D341Med (cell line): ENCODE results near the gene CENPA.
"Not testable (repeated sequence)": the region's sequence is repeated elsewhere in the genome, so short reads cannot be mapped to it uniquely, and the experiment has no call there.

ENCODE experiments used
- DNase-seq: peaks from one replicate; pipeline ENCODE4 v3.0.0; 2012; ENCODE audit warnings: low spot score

The CENPA gene

GRCh38 chr2:26792720-26793119 is 6.9 kb downstream of the CENPA start:
- DNase-seq = no peak

DNA sequence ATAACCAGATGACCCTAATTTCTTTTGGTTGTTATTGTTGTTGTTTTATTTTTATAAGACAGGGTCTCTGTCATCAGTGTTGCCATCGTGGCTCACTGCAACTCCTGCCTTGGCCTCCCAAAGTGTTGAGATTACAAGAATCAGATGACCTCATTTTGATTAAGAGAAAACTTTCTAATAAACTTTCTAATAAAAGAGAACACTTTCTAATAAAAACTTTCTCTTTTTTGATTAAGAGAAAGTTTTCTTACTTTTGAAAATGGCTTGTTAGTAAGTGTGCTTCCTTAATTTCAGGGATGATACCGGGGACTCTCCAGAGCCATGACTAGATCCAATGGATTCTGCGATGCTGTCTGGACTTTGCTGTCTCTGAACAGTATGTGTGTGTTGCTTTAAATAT is 7.7 kb downstream of the CENPA start:
- no peak for DNase-seq

DNA sequence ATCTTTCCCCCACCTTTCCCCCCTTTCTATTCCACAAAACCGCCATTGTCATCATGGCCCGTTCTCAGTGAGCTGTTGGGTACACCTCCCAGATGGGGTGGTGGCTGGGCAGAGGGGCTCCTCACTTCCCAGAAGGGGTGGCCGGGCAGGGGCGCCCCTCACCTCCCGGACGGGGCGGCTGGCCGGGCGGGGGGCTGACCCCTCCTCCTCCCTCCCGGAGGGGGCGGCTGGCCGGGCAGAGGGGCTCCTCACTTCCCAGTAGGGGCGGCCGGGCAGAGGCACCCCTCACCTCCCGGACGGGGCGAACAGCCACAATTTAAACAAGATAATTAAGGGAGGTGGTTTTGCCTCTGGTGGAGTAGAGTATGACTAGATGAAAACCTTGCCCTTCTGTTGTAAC is 9.3 kb downstream of the CENPA start:
- not testable (repeated sequence) for DNase-seq

DNA sequence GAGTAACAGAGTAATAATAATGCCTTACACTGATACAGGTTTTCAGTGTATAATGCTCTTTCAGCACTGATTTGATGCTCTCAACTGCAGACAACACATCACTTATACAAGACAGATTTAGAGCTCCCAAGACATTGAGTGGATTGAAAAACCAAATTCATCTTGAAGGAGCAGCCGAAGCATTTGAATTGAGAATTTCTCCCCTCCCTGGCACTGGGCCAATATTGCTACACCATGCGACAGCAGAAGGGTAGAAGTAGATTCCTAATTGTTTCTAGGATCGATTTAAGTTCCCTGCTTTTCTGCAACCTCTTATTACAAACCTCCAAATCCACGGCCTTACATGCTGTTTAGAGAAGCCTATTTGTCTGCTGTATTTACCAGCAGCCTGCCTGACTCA is 15.5 kb downstream of the CENPA start:
- no peak for DNase-seq

DNA sequence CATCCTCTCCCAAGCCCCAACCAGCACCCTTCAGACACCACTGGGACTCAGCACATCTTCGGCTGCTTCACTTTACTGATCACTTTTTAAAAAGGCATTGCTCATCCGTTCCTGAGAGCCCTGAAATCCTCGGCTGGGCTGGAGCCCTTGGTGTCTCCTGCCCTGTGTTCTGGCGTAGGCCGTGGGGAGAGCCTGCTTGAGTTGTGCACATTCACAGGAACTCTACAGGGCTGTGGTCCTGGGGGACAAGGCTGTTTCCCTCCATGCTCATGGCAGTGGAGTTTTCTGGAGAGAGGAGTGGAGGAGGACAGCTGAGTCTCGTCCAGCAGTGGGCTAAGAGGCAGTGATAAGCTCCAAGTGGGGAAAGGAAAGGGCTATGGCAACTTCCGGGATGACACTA is 15.9 kb downstream of the CENPA start:
- DNase-seq = no peak

- no peak for DNase-seq
Observed at GRCh38 chr2:26805241-26805676, 19.4 kb downstream of the CENPA start.

GRCh38 chr2:26807788-26808460 is 22.1 kb downstream of the CENPA start:
- no peak for DNase-seq

DNA sequence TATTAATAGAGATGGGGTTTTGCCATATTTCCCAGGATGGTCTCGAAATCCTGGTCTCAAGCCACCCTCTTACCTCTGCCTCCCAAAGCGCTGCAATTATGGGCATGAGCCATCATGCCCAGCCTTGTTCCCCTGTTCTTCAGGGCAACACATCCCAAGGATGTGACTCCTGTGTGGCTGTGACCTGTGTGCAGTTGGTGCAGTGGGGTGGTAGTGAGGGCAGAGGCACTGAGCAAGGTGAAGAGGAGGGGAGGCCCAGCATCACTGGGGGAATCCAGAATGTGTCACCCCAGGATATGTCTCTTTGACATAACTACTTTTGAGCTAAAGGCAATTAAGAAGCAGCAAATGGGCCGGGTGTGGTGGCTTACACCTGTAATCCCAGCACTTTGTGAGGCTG is 23.4 kb downstream of the CENPA start:
- DNase-seq = no peak

DNA sequence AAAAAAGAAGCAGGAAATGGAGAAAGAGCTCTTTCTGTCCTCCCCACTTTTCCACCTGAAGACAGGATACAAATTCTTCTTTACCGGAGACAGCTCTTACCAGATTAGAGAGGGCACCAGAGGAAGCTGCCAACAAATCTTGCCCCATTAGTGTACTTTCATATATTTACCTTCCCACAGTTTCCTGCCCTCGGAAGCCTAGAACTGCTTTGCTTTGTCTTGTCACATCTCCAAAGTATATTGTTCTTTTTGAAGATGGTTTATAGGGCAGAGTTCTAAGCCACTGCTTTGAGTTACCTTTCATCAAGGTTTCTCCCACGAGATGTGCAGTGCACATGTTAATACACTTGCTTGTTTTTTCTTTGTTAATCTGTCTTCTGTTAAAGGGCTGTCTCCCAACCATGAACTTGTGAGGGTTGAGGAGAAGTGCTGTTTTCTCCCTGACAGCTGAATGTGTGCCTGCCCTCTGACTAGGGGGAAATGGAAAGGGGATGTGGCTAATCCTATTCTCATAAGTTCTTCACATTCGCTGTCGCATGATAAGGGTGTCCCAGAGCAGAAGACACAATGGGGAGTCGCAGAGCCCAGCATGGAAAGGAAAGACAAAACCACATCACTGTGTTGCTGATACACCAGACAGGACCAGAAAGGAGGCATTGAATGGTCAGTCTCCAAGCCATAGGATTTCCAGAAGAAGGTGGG is 24.2 kb downstream of the CENPA start:
- no peak for DNase-seq

DNA sequence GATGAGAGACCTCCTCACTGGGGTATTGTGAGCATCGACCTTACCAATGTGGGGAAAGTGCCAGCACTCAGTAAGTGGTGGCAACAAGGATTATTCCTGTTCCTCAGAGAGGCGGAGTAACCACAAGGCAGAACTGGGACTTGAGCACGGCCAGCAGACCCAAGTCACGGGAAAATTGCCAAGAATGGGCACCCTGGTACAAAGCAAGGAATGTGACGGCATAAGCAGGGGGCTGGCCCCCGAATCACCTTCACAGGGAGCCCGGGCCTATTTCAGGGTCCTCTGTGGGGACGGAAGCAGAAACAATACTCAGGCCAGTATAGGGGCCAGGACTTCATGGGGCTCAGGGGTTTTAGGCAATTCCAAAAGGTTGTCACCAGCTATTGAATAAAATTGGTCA is 25.4 kb downstream of the CENPA start:
- no peak for DNase-seq

- no peak for DNase-seq
Observed at GRCh38 chr2:26811791-26812694, 26.2 kb downstream of the CENPA start.

- DNase-seq = no peak
Observed at GRCh38 chr2:26812731-26813130, 26.9 kb downstream of the CENPA start.

- not testable (repeated sequence) for DNase-seq
Observed at GRCh38 chr2:26814072-26814765, 28.4 kb downstream of the CENPA start.

DNA sequence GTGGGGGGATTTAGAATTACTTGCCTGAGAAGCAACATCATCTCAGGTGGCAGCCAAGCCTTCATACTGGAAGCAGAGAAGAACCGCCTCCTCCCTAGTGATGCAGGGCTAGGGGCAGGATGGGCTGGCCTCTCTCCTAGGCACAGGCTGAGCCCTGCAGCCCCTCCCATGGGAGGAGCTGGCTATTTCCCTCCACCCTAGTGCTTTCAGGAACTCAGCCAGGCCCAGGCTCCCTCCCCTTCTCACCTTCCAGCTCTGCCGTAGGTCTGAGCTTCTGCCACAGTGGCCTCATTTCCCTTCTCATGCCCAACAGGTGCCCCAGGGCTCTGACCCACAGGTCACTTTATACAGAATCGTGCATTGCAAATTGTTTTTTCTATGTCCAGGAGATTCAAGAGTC is 31.0 kb downstream of the CENPA start:
- no peak for DNase-seq

GRCh38 chr2:26818255-26818654 is 32.4 kb downstream of the CENPA start:
- no peak for DNase-seq

DNA sequence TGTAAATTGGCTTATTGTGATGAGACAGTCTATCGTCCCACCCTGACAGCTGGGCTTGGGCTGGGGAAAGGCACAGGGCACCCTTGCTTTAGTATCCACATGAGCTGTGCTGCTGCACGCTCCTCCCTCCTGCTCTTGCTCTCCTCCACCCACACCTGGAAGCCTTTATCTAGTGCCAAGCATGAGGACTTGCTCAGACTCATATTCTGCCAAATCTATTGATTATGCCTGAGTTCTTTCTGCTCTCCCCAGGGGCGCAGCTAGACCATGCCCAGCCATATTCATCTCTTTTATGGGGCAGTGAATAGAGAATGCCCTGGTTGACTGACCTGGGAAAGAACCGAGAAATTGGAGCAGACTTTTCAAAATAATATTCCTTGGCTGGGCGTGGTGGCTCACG is 33.1 kb downstream of the CENPA start:
- DNase-seq = no peak

DNA sequence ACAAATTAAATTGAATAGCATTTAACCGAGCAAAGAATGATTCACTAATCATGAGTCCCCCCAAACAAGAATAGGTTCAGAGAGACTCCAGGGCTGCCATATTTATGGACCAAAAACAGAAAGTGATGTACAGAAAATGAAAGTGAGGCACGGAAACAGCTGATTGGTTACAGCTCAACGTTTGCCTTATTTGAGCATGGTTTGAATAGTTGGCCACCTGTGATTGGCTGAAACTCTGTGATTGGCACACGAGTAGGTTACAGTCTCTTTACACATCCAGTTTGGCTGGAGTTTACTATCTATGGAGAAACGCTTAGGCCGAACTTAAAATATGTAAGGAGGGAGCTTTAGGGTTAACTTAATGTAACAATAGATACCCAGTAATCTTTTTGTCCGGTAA is 35.1 kb downstream of the CENPA start:
- no peak for DNase-seq

GRCh38 chr2:26822877-26823276 is 37.0 kb downstream of the CENPA start:
- no peak for DNase-seq

GRCh38 chr2:26838121-26838906 is 52.5 kb downstream of the CENPA start:
- DNase-seq = no peak

DNA sequence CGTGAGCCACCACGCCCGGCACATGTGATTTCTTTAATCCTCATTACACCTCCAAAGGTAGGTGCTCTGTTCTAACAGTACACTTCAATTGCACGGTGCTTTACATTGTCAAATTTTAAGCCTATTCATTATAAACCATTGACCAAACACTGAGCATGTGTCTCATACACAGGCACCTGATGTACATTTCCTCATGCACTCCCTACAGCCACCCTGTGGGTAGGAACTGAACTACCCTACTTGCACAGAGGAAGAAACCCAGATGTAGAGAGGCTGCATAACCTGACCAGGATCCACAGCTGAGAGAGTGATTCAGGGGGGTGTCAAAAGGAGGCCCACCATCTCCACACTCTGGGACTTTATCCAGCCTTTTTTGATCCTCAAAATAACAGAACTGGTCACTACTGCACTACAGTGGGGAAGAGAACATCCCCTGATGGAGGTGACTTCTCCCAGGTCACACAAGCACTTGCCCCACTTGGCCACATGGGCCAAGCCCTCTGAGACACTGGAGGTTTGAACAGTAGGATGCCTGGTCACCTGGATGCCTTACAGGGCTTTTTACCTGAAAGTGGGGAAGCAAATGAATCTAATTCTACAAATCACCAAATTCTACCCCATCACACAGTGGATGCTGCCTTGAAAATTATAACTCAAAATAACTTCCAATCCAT is 55.2 kb downstream of the CENPA start:
- DNase-seq = peak; percentile 59

DNA sequence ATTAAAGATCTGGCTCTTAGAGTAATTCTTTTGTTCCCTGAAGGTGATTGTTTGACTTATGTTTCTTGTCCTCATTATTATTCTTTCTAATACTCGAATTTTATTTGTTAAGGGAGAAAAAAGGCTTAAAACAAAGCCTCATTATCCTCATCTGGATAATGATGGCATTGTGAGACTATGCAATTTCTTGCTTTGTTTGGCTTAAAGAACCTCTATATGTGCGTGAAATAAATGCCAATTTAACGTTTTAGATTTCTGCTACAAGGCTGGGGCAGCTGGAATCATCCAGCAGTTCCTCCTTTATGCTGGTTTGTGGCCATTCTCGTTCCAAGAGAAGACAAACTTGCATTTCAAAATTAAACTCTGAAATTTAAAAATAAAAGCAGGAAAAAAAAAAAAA is 57.2 kb downstream of the CENPA start:
- no peak for DNase-seq
